GM12873 (cell line): ENCODE results near the gene TMEM184A.

Source experiments
- TF ChIP-seq, protein P1 (sequence below): IDR thresholded peaks from 2 replicates; pipeline ENCODE4 v1.5.1; 2012; ENCODE audit warnings: low read depth, mild to moderate bottlenecking, moderate library complexity, low read length, control low read depth; ENCODE audit not compliant: insufficient read depth; ENCODE audit errors: missing control alignments

The TMEM184A gene

DNA sequence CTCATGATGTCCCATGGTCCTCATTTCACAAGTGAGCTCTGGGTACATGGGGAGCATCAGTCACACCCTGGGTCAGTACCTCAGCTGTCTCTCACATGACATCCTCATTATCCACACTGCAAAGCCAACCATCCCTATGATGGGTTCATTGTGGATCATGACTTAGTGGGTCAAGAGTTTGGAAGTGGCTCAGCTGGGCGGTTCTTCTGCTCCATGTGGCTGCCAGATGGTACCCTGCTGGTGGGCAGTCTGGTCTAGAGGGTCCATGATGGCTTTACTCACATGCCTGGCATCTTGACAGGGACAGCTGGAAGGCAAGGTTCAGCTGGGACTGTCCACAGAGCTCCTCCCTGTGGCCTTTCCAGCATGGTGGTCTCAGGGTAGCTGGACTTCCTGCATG, 33.0 kb upstream of the TMEM184A start:
- TF ChIP-seq, protein P1, sequence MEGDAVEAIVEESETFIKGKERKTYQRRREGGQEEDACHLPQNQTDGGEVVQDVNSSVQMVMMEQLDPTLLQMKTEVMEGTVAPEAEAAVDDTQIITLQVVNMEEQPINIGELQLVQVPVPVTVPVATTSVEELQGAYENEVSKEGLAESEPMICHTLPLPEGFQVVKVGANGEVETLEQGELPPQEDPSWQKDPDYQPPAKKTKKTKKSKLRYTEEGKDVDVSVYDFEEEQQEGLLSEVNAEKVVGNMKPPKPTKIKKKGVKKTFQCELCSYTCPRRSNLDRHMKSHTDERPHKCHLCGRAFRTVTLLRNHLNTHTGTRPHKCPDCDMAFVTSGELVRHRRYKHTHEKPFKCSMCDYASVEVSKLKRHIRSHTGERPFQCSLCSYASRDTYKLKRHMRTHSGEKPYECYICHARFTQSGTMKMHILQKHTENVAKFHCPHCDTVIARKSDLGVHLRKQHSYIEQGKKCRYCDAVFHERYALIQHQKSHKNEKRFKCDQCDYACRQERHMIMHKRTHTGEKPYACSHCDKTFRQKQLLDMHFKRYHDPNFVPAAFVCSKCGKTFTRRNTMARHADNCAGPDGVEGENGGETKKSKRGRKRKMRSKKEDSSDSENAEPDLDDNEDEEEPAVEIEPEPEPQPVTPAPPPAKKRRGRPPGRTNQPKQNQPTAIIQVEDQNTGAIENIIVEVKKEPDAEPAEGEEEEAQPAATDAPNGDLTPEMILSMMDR, result no peak

DNA sequence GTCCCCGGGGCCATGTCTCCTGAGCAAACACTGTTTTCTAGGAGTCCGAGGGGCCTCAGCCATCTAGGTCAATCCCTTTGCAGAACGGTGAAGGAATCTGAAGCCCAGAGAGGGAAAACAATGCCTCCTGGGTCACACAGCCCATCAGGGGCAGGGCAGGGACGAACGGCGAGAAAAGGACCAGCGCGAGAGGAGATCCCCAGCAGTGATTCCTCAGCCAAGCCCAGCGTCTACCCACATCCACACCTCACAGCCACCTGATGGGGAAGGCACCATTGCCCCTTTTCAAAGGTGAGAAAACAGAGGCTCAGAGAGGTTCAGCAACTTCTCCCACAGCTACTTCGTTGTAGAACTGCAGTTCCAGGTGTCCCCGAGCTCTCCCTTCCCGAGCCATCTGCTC, 31.7 kb upstream of the TMEM184A start:
- TF ChIP-seq, protein P1, result no peak

DNA sequence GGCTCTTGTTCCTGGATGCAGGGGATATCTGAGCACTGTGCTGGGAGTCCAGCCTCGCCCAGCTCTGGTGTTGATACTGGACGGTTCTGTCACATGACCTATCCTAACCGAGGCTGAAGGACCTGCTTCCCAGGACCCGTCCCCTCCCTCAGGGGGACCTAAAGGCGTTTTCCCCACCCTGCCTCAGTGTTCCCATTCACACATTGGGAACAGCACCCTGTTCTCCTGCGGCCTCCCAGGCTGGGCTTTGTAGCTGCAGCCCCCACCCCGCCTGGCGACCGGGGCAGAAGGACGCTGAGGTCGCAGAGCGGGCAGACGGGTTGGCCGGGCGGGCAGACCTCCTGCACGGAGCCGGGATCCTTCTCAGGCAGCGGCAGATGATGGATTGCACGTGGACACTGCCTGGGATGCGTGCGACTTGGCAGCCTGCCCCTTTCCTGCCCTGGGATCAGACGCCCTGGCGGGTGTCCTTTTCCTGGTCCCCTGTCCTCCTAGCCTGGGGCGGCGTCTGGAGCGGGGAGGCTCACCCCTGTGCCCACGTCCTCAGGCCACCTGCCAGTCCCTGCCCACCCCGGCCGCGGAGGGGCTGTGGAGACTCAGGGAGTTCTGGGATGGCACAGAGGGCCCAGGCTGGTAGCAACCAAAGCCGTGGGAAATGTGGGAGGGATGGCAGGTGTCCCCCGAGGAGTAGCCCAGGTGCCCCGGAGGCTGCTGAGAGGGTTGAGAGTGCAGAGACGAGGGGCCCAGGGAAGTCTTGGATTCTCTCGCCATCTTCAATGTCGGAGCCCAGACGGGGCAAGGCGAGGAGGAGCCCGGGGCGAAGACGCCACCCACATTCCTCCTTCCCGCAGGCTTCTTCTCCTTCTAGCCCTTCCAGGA, 31.1 kb upstream of the TMEM184A start:
- TF ChIP-seq, protein P1, result no peak

DNA sequence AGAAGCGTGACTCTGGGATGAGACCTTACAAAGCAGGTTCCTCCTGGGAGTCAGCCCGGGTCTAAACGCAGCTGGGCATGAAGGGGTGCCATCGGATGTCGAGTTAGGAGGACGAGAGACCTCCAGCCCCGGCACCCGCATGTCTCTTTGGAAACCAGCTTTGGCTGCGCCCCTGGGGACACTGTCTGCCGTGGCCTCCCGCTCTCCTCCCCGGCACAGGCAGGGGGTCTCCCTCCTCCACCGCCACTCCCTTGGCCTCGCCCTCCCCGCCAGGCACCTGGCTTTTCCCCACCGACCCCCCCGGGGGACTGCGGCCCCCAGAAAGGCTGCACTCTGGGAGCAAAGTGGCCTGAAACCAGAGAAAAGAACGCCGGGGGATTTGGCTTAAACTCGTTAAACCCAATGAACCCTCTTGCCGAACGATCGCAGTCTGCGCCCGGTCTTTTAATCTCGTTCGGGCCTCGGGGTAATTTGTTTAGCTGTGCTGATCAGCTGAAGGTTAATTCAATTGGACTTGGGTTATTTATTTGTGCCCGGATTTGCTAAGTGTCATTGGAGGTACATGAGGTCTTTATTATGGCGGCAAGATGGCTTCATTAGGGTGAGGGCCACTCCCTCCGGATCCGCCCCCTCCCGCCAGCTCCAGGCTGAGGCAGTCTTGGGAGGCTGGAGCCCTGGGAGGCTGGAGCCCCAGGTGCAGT, 30.3 kb upstream of the TMEM184A start:
- TF ChIP-seq, protein P1, result no peak

DNA sequence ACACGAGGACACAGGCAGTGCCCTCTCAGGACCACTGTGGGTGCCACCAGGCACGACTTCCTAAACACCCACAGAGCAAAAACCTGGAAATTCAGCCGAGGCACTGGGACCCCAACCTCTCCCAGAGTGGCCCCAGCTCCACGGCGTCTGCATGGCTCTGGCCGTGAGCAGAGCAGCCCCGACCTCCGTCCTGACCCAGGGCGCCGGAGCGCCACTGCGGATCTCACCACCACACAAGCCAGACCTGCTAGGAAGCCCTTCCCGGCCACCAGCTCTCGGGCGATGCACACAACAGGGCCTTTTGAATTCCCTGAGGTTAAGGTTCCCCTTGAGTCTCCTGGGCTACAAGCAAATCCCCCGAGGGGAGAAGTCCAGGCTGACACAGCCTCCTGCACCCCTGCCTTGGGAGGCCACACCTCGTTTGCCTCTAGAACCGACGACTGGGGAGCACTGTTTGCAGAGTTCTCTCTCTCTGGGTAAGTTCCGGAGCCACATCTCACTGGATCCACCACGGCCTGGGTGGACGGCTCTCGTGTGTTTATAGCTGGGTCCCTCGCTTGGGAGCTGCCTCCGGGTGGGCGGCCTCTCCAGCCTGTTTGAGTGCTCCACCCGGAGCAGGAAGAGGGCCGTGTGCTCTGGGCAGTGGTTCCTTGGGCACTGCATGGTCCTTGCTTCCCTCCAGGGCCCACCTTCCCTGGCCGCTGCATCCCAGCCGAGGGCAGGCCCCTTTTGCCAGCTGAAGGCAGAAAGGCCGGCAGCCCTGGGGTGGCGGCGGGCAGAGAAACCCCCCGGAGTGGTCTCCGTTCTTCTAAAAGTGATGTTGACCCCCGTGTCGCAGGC, 29.4 kb upstream of the TMEM184A start:
- TF ChIP-seq, protein P1, result no peak

DNA sequence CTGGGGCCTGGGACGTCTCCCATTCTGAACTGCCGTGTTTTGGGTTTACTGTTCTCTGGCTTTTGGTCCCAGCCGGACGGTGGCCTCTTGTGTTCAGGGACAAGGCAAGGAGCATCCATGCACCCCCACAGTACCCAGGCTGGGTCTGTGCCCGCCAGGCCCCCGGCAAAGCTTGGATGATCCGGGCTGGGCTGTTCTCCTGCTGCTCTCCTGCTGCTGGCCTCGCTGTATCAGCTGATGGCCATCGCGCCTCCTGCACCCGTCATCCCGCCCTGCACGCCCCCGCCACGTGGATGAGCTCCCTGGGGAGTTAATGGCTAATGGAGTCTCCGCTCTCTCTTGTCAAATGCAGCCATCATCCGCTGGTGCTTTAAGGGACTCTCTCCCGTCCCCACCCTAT, 28.7 kb upstream of the TMEM184A start:
- TF ChIP-seq, protein P1, result no peak
